ENCODE data around the gene INPP5A. TPM values are rescaled to one million over a fixed set of nuclear protein-coding genes. Genes with fewer than 3 reads are reported as not detected.
"Not testable (repeated sequence)": the region's sequence is repeated elsewhere in the genome, so short reads cannot be mapped to it uniquely, and the experiment has no call there.

Gene INPP5A
- total and polyA plus RNA-seq, 9 of the 15 experiments (the other 6 are each of a cell fraction or from before 2014, with no cell fraction given), result 0.66 to 11.6 (median 7.7) TPM

- no peak for DNase-seq (ENCODE audit: extremely low read depth in 1 of 4, low spot score in 3 of 4)
- Histone ChIP-seq H3K4me2 (ENCODE audit: insufficient read depth, low read length) (no peak overlapping the region), H2AFZ (ENCODE audit: low read depth, low read length) (no peak overlapping the region), H3K9me1 (ENCODE audit: control insufficient read depth, insufficient read depth, low read length) (peaks cover 3% of the 10 kb centered on the region), H3K9ac (ENCODE audit: insufficient read depth in 1 of 2, low read depth in 2 of 2, low read length in 2 of 2) (no peak overlapping the region), H3K27ac (ENCODE audit: extremely low read depth, low read depth, low read length) (no peak overlapping the region), H3K36me3 (ENCODE audit: control insufficient read depth, insufficient read depth, low read length) (no peaks in the 10 kb centered on the region), H3K4me3 (no peak overlapping the region), H3K4me1 (replicated peaks in 1 of 2; ENCODE audit: control insufficient read depth in 2 of 2, insufficient read depth in 2 of 2, low read length in 2 of 2) (peaks cover 0 to 5% of the 10 kb centered on the region in 2 experiments; a peak in 2 of 5 replicates), H3K9me3 (replicated peaks; ENCODE audit: control insufficient read depth, insufficient read depth, low read depth, low read length) (no peaks in the 10 kb centered on the region), H4K20me1 (replicated peaks; ENCODE audit: control insufficient read depth, insufficient read depth, low read length) (no peaks in the 10 kb centered on the region), H3K79me2 (ENCODE audit: control insufficient read depth, insufficient read depth, low read length) (no peaks in the 10 kb centered on the region), H3K27me3 (ENCODE audit: control insufficient read depth in 2 of 2, insufficient read depth in 2 of 2, low read length in 2 of 2) (peaks cover 19 to 69% of the 10 kb centered on the region in 2 experiments)
- ChIA-PET POLR2A (interaction anchor here (0.7 kb wide), 2 partner anchors 36 to 208 kb away, joined by 3 to 4 read pairs; no protein-coding TSS in a partner anchor), CTCF (ENCODE audit: low intra/inter-chr PET ratio) (no interaction called here)
- no TSS peak for BruUV-seq (replicated peaks)
- ATAC-seq, result no peak
- no peak for TF ChIP-seq ZNF217 (CRISPR knock-in tag; IDR thresholded peaks at IDR 0.05)
- TF ChIP-seq KLF10 (CRISPR knock-in tag; IDR thresholded peaks at IDR 0.05), result no peak
- TF ChIP-seq CC2D1A (IDR thresholded peaks at IDR 0.05), result no peak
- no peak for TF ChIP-seq LEF1 (IDR thresholded peaks at IDR 0.05)
- TF ChIP-seq ZNF274 (IDR thresholded peaks at IDR 0.05; ENCODE audit: borderline replicate concordance, low read depth, low read length), result no peak
- TF ChIP-seq ZNF764 (CRISPR knock-in tag; IDR thresholded peaks at IDR 0.05; ENCODE audit: low read depth), result no peak
- no peak for TF ChIP-seq NR1H2 (CRISPR knock-in tag; IDR thresholded peaks at IDR 0.05)
- TF ChIP-seq PTRF (tag; IDR thresholded peaks at IDR 0.05), result no peak
- no peak for TF ChIP-seq ZNF584 (CRISPR knock-in tag; IDR thresholded peaks at IDR 0.05; ENCODE audit: low read depth)
- TF ChIP-seq ZNF134 (CRISPR knock-in tag; conservative IDR thresholded peaks at IDR 0.05), result no peak
- TF ChIP-seq E2F5 (CRISPR knock-in tag; IDR thresholded peaks at IDR 0.05), result no peak
- no peak for TF ChIP-seq KAT7 (CRISPR knock-in tag; IDR thresholded peaks at IDR 0.05; ENCODE audit: borderline replicate concordance)
- TF ChIP-seq SMAD4 (CRISPR knock-in tag; conservative IDR thresholded peaks at IDR 0.05), result no peak
- no peak for TF ChIP-seq ZNF76 (CRISPR knock-in tag; IDR thresholded peaks at IDR 0.05; ENCODE audit: borderline replicate concordance)
- WGBS (ENCODE audit: insufficient coverage, low coverage, missing lambda C conversion rate), result 42% methylated on average over 15 of the region's 31 CpGs
- no peak for FAIRE-seq
- in situ Hi-C loops (cut with MboI), result no loop called here
- intact Hi-C loops (cut with micrococcal nuclease), result no loop called here
These were observed 47.7 kb upstream of the INPP5A start for GRCh38 chr10:132489704-132490534.

- 39% methylated on average over 5 of the region's 8 CpGs for WGBS (ENCODE audit: insufficient coverage, low coverage, missing lambda C conversion rate)
- H3K27ac ChIP-seq (ENCODE audit: extremely low read depth, low read depth, low read length); H3K4me1 ChIP-seq (replicated peaks in 1 of 2; ENCODE audit: control insufficient read depth in 2 of 2, insufficient read depth in 2 of 2, low read length in 2 of 2); H3K79me2 ChIP-seq (ENCODE audit: control insufficient read depth, insufficient read depth, low read length); FAIRE-seq; DNase-seq (ENCODE audit: extremely low read depth in 1 of 4, low spot score in 3 of 4); BruUV-seq (replicated peaks); POLR2A ChIA-PET; ATAC-seq; H2AFZ ChIP-seq (ENCODE audit: low read depth, low read length); intact Hi-C loops (cut with micrococcal nuclease); H3K36me3 ChIP-seq (ENCODE audit: control insufficient read depth, insufficient read depth, low read length); H3K9me3 ChIP-seq (replicated peaks; ENCODE audit: control insufficient read depth, insufficient read depth, low read depth, low read length); CTCF ChIA-PET (ENCODE audit: low intra/inter-chr PET ratio); H3K4me2 ChIP-seq (ENCODE audit: insufficient read depth, low read length); H3K9ac ChIP-seq (ENCODE audit: insufficient read depth in 1 of 2, low read depth in 2 of 2, low read length in 2 of 2); in situ Hi-C loops (cut with MboI); H4K20me1 ChIP-seq (replicated peaks; ENCODE audit: control insufficient read depth, insufficient read depth, low read length); H3K4me3 ChIP-seq; H3K9me1 ChIP-seq (ENCODE audit: control insufficient read depth, insufficient read depth, low read length): not testable (repeated sequence)
- H3K27me3 ChIP-seq (ENCODE audit: control insufficient read depth in 2 of 2, insufficient read depth in 2 of 2, low read length in 2 of 2), result peaks cover 16 to 59% of the 10 kb centered on the region in 2 experiments
These were observed 46.1 kb upstream of the INPP5A start for GRCh38 chr10:132491534-132491933.

Data from K562 (cell line).